Loucy (cell line): ENCODE results near the gene NRP1.

Experiments
- EZH2phosphoT487 ChIP-seq: fragments of 200-600 bp; IDR thresholded peaks from 2 replicates; pipeline ENCODE4 v1.6.1; 2018; ENCODE audit warnings: antibody characterized with exemption, mild to moderate bottlenecking, moderate library complexity, borderline replicate concordance
- TF ChIP-seq, protein P1 (sequence below): fragments of 200-600 bp; sonication (generic); conservative IDR thresholded peaks from 2 replicates; pipeline ENCODE4 v1.5.1; 2014; ENCODE audit warnings: mild to moderate bottlenecking, antibody characterized with exemption, low read length

DNA sequence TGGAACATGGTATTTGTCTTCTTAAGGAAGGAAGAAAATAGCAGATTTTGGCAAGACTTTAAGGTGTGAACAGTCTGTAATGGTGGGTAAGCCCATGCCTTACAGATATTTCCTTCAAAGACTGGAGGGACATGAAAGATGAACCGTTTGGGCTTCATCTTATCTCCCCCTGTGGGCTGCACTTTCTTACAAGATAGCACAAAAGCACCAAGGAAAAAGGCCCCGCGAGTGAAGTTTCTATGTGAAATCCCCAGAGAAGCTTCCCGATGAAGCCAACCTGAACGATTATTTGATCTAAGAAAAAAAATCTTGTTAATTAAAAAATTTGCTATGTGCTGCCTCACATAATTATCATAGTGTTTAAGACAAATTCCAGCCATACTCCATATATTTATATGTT lies 91.5 kb downstream of the NRP1 start:
- TF ChIP-seq EZH2phosphoT487: no peak
- TF ChIP-seq, protein P1, sequence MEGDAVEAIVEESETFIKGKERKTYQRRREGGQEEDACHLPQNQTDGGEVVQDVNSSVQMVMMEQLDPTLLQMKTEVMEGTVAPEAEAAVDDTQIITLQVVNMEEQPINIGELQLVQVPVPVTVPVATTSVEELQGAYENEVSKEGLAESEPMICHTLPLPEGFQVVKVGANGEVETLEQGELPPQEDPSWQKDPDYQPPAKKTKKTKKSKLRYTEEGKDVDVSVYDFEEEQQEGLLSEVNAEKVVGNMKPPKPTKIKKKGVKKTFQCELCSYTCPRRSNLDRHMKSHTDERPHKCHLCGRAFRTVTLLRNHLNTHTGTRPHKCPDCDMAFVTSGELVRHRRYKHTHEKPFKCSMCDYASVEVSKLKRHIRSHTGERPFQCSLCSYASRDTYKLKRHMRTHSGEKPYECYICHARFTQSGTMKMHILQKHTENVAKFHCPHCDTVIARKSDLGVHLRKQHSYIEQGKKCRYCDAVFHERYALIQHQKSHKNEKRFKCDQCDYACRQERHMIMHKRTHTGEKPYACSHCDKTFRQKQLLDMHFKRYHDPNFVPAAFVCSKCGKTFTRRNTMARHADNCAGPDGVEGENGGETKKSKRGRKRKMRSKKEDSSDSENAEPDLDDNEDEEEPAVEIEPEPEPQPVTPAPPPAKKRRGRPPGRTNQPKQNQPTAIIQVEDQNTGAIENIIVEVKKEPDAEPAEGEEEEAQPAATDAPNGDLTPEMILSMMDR: no peak
